H1 (cell line): ENCODE data around the gene SLFN12. TPM values are rescaled to one million over a fixed set of nuclear protein-coding genes. Genes with fewer than 3 reads are reported as not detected.

Experiments used
- CTCF ChIA-PET: fragments of 300-600 bp; sonication (Branson Sonifier 250); formaldehyde crosslinking; loops from one replicate; lab custom pipeline; 2021; ENCODE audit not compliant: partially characterized antibody; lab: Charles Lee
- POLR2A ChIA-PET: fragments of 300-600 bp; sonication (Branson Sonifier 250); formaldehyde crosslinking; loops from one replicate; lab custom pipeline; 2021; ENCODE audit warnings: inconsistent platforms; ENCODE audit not compliant: partially characterized antibody; lab: Charles Lee
- DNase-seq, 2 experiments: peaks; one replicate each; pipeline versions ENCODE4 v3.0.0 to v3.0.0-alpha.2; 2010 to 2022; ENCODE audit warnings: low spot score in 2 of 2, low read depth in 1 of 2, mixed read lengths in 1 of 2
- FAIRE-seq: peaks from 2 replicates; lab custom pipeline; 2011; peaks lifted over from hg19 to GRCh38; lab: Jason Lieb, UNC
- H2AFZ ChIP-seq: 2 replicates; pipeline ENCODE4 v1.8.1; 2012; ENCODE audit warnings: low read length, inconsistent platforms
- H2AK5ac ChIP-seq: 2 replicates; pipeline ENCODE4 v1.6.1; 2013; ENCODE audit warnings: low read depth, low read length
- H2BK120ac ChIP-seq: replicated peaks from 2 replicates; pipeline ENCODE3; 2013; ENCODE audit warnings: low read depth, low read length, inconsistent platforms
- H2BK12ac ChIP-seq: 2 replicates; pipeline ENCODE4 v1.6.1; 2013; ENCODE audit warnings: low read depth, low read length
- H2BK15ac ChIP-seq: 2 replicates; pipeline ENCODE4 v1.6.1; 2013; ENCODE audit warnings: low read length
- H2BK20ac ChIP-seq: 2 replicates; pipeline ENCODE4 v1.6.1; 2013; ENCODE audit warnings: low read length
- H2BK5ac ChIP-seq: 2 replicates; pipeline ENCODE4 v1.6.1; 2013; ENCODE audit warnings: low read depth, low read length
- H3K14ac ChIP-seq: 2 replicates; pipeline ENCODE4 v1.6.1; 2013; ENCODE audit warnings: inconsistent platforms; ENCODE audit not compliant: insufficient read length
- H3K18ac ChIP-seq: 2 replicates; pipeline ENCODE4 v1.6.1; 2013; ENCODE audit warnings: low read length; ENCODE audit errors: extremely low read depth
- H3K23ac ChIP-seq: 2 replicates; pipeline ENCODE4 v1.6.1; 2013; ENCODE audit warnings: inconsistent platforms; ENCODE audit not compliant: insufficient read length
- H3K23me2 ChIP-seq: 2 replicates; pipeline ENCODE4 v1.6.1; 2013; ENCODE audit warnings: low read depth, low read length
- H3K27ac ChIP-seq: 2 replicates; pipeline ENCODE4 v1.6.1; 2011; ENCODE audit warnings: low read depth, low read length, inconsistent platforms
- H3K27me3 ChIP-seq, 4 experiments: replicated peaks in 1 of 4; 1 replicate in 1 of 4; 2 replicates in 3 of 4; pipeline versions ENCODE4 v1.6.1 to v1.8.1; 2011 to 2013; ENCODE audit warnings: low read length in 3 of 4, mild to moderate bottlenecking in 3 of 4, inconsistent platforms in 2 of 4, mixed read lengths in 2 of 4, moderate library complexity in 1 of 4; ENCODE audit not compliant: control insufficient read depth in 3 of 4, insufficient read depth in 3 of 4; ENCODE audit errors: extremely low read depth in 1 of 4
- H3K36me3 ChIP-seq, 4 experiments: 2 replicates each; pipeline versions ENCODE4 v1.6.1 to v1.8.1; 2011 to 2013; ENCODE audit warnings: mild to moderate bottlenecking in 4 of 4, low read length in 3 of 4, moderate library complexity in 2 of 4, control low read depth in 1 of 4, inconsistent platforms in 1 of 4; ENCODE audit not compliant: insufficient read depth in 4 of 4, control insufficient read depth in 2 of 4
- H3K4ac ChIP-seq: replicated peaks from 2 replicates; pipeline ENCODE3; 2013; ENCODE audit warnings: low read length, low read depth, mixed read lengths, inconsistent platforms; ENCODE audit not compliant: insufficient read length
- H3K4me1 ChIP-seq, 4 experiments: replicated peaks in 1 of 4; 1 replicate in 1 of 4; 2 replicates in 3 of 4; pipeline versions ENCODE4 v1.6.1 to v1.8.1; 2011 to 2013; ENCODE audit warnings: low read length in 3 of 4, inconsistent platforms in 2 of 4, mixed read lengths in 1 of 4; ENCODE audit not compliant: insufficient read depth in 4 of 4, control insufficient read depth in 3 of 4
- H3K4me2 ChIP-seq, 2 experiments: 2 replicates each; pipeline versions ENCODE4 v1.6.1 to v1.8.1; 2011 to 2013; ENCODE audit warnings: low read depth in 2 of 2, low read length in 2 of 2, control low read depth in 1 of 2, inconsistent platforms in 1 of 2, mild to moderate bottlenecking in 1 of 2; ENCODE audit not compliant: insufficient read depth in 1 of 2
- H3K4me3 ChIP-seq, 4 experiments: fragments of 200-600, 300-600 bp in 1 of 4; sonication (generic), shearing (Covaris generic), sonication (Bioruptor Twin) in 1 of 4; 2 replicates each; pipeline versions ENCODE4 v1.5.1 to v1.8.1; 2011 to 2016; ENCODE audit warnings: low read length in 4 of 4, low read depth in 3 of 4, control low read depth in 2 of 4, inconsistent platforms in 2 of 4, mild to moderate bottlenecking in 2 of 4, mixed read lengths in 1 of 4, moderate library complexity in 1 of 4; ENCODE audit not compliant: insufficient read depth in 2 of 4; ENCODE audit errors: extremely low read depth in 1 of 4
- H3K56ac ChIP-seq: replicated peaks from 2 replicates; pipeline ENCODE3; 2013; ENCODE audit warnings: low read depth, mild to moderate bottlenecking, mixed read lengths, low read length, inconsistent platforms; ENCODE audit not compliant: insufficient read length
- H3K79me1 ChIP-seq: 2 replicates; pipeline ENCODE4 v1.6.1; 2013; ENCODE audit warnings: low read depth, low read length, control low read depth
- H3K79me2 ChIP-seq, 2 experiments: 2 replicates each; pipeline versions ENCODE4 v1.6.1 to v1.8.1; 2012 to 2013; ENCODE audit warnings: low read length in 2 of 2, mild to moderate bottlenecking in 2 of 2, inconsistent platforms in 1 of 2; ENCODE audit not compliant: insufficient read depth in 2 of 2, control insufficient read depth in 1 of 2
- H3K9ac ChIP-seq, 4 experiments: replicated peaks in 1 of 4; 1 replicate in 1 of 4; 2 replicates in 3 of 4; pipeline versions ENCODE4 v1.6.1 to v1.8.1; 2011 to 2013; ENCODE audit warnings: low read depth in 3 of 4, low read length in 3 of 4, control low read depth in 2 of 4, mild to moderate bottlenecking in 2 of 4, moderate library complexity in 2 of 4, inconsistent platforms in 1 of 4; ENCODE audit errors: extremely low read depth in 1 of 4
- H3K9me3 ChIP-seq, 2 experiments: 2 replicates each; pipeline versions ENCODE4 v1.6.1 to v1.8.1; 2012 to 2013; ENCODE audit warnings: mild to moderate bottlenecking in 2 of 2, moderate library complexity in 2 of 2, control low read depth in 1 of 2, inconsistent platforms in 1 of 2, low read depth in 1 of 2, low read length in 1 of 2, mixed read lengths in 1 of 2; ENCODE audit not compliant: insufficient read depth in 2 of 2
- H4K20me1 ChIP-seq, 2 experiments: replicated peaks in 1 of 2; 2 replicates each; pipeline versions ENCODE3 to v1.8.1; 2011 to 2013; ENCODE audit warnings: inconsistent platforms in 2 of 2, low read length in 2 of 2, mild to moderate bottlenecking in 1 of 2; ENCODE audit not compliant: insufficient read depth in 2 of 2, control insufficient read depth in 1 of 2
- H4K5ac ChIP-seq: 2 replicates; pipeline ENCODE4 v1.6.1; 2013; ENCODE audit warnings: low read length, low read depth, mixed read lengths, inconsistent platforms; ENCODE audit not compliant: insufficient read length
- H4K8ac ChIP-seq: 2 replicates; pipeline ENCODE4 v1.8.0; 2013; ENCODE audit warnings: mild to moderate bottlenecking, moderate library complexity, low read length, inconsistent platforms; ENCODE audit not compliant: insufficient read depth; ENCODE audit errors: extremely low read depth
- H4K91ac ChIP-seq: replicated peaks from 2 replicates; pipeline ENCODE3; 2013; ENCODE audit warnings: low read length, mixed read lengths, inconsistent platforms; ENCODE audit not compliant: insufficient read length
- CTBP2 ChIP-seq: IDR thresholded peaks from 2 replicates; pipeline ENCODE4 v1.7.0; 2011; ENCODE audit warnings: borderline replicate concordance, mild to moderate bottlenecking, moderate library complexity, mixed read lengths, low read length; ENCODE audit not compliant: insufficient read depth, insufficient read length
- CTCF ChIP-seq, 3 experiments: IDR thresholded peaks; 1 replicate in 2 of 3; 2 replicates in 1 of 3; pipeline versions ENCODE4 v1.5.1 to v1.6.1; 2011; ENCODE audit warnings: low read length in 3 of 3, mild to moderate bottlenecking in 3 of 3, inconsistent platforms in 2 of 3, low read depth in 1 of 3, moderate library complexity in 1 of 3; ENCODE audit not compliant: insufficient read depth in 1 of 3; ENCODE audit errors: control extremely low read depth in 1 of 3
- GABPA ChIP-seq: IDR thresholded peaks from 2 replicates; pipeline ENCODE4 v1.6.1; 2011; ENCODE audit warnings: mild to moderate bottlenecking, low read length, moderate library complexity, borderline replicate concordance; ENCODE audit not compliant: insufficient read depth
- PHF8 ChIP-seq: fragments of 200-600 bp; sonication (generic); conservative IDR thresholded peaks from 2 replicates; pipeline ENCODE4 v1.7.1; 2012; ENCODE audit warnings: low read depth, mild to moderate bottlenecking, inconsistent platforms, low read length, moderate library complexity
- POLR2A ChIP-seq, 2 experiments: IDR thresholded peaks; 1 replicate in 1 of 2; 2 replicates in 1 of 2; pipeline ENCODE4 v1.6.1; 2011; ENCODE audit warnings: low read depth in 2 of 2, low read length in 2 of 2, mild to moderate bottlenecking in 2 of 2; ENCODE audit errors: control extremely low read depth in 1 of 2
- RNF2 ChIP-seq: fragments of 200-900, 300-1000 bp; sonication (generic); IDR thresholded peaks from 2 replicates; pipeline ENCODE4 v1.7.1; 2016; ENCODE audit warnings: borderline replicate concordance, low read depth, mild to moderate bottlenecking, antibody characterized with exemption, low read length; ENCODE audit not compliant: poor library complexity, severe bottlenecking; ENCODE audit errors: missing control alignments
- SP1 ChIP-seq: IDR thresholded peaks from 2 replicates; pipeline ENCODE4 v1.6.1; 2011; ENCODE audit warnings: low read depth, low read length
- TBP ChIP-seq: IDR thresholded peaks from 2 replicates; pipeline ENCODE4 v1.6.1; 2011; ENCODE audit warnings: low read depth, low read length, improper control_type of control experiment
- WGBS, 2 experiments: shearing (Covaris generic) in 1 of 2; methylation state at CpG; one replicate each; pipeline versions ENCODE4 v1.1.6 to v1.1.7; 2013 to 2015; ENCODE audit warnings: low lambda C conversion rate in 2 of 2, mixed read lengths in 2 of 2, inconsistent platforms in 1 of 2, low coverage in 1 of 2, missing lambda C conversion rate in 1 of 2; ENCODE audit not compliant: insufficient replicate concordance in 2 of 2, insufficient coverage in 1 of 2, insufficient read length in 1 of 2; ENCODE audit errors: extremely low coverage in 1 of 2, missing lambda C conversion rate in 1 of 2; 5-methylcytosine and 5-hydroxymethylcytosine counted together
- polyA plus RNA-seq, 7 experiments: library from polyadenylated mRNA; depleted of rRNA in 3 of 7; stranded (reverse) in 5 of 7; unstranded in 2 of 7; fragments of >200 nt in 5 of 7; fragments of 200-250 nt in 2 of 7; gene quantifications; 1 replicate in 5 of 7; 2 replicates in 1 of 7; 4 replicates in 1 of 7; pipeline versions ENCODE4 v1.2.1 to v1.2.3, GENCODE V29; 2011 to 2013; ENCODE audit warnings: missing spikeins in 2 of 7, mixed read lengths in 2 of 7
- total RNA-seq: library from RNA; stranded (reverse); fragmentation: NEBNext Ultra II Directional; extraction: Animal tissue kit (Norgen Biotek cat#: 25700); gene quantifications from 2 replicates; pipeline ENCODE4 v1.2.1, GENCODE V29; 2021

SLFN12 gene
- total and polyA plus RNA-seq, 2 of the 8 experiments (the other 6 are each of a cell fraction or from before 2014, with no cell fraction given): 1.6 to 10.7 TPM

GRCh38 chr17:35429702-35430101 lies 2.6 kb downstream of the SLFN12 start:
- Histone ChIP-seq H3K23ac (no peak overlapping the region), H3K56ac (no peak overlapping the region), H3K23me2 (peaks cover 5% of the 10 kb centered on the region; the same call in 1 of the 2 replicates), H2BK12ac (no peak overlapping the region), H2BK5ac (no peak overlapping the region), H3K18ac (no peak overlapping the region), H3K4me3 (no peak overlapping the region), H3K4ac (no peak overlapping the region), H3K79me2 (0 out of 4 replicates have a peak, but pooled peaks cover 0 to 3% of the 10 kb centered on the region in 2 experiments), H2BK20ac (no peak overlapping the region), H4K8ac (no peak overlapping the region), H2AK5ac (no peak overlapping the region), H2BK120ac (no peak overlapping the region), H3K4me1 (peaks cover 0 to 14% (median 8%) of the 10 kb centered on the region in 4 experiments; a peak in 6 of 7 replicates), H4K20me1 (peaks cover 0 to 4% of the 10 kb centered on the region in 2 experiments), H2BK15ac (no peak overlapping the region), H3K27ac (no peak overlapping the region), H3K14ac (no peak overlapping the region), H2AFZ (no peak overlapping the region), H3K79me1 (no peaks in the 10 kb centered on the region), H3K27me3 (peaks cover 5 to 16% (median 6%) of the 10 kb centered on the region in 4 experiments), H3K9ac (no peak overlapping the region), H3K9me3 (no peaks in the 10 kb centered on the region), H3K4me2 (no peak overlapping the region; a peak in 1 of 4 replicates), H4K5ac (no peak overlapping the region), H4K91ac (no peak overlapping the region), H3K36me3 (no peaks in the 10 kb centered on the region)
- TF ChIP-seq SP1 (no peak), POLR2A (IDR thresholded peaks at IDR 0.05; ENCODE audit: control extremely low read depth in 1 of 2, low read depth in 2 of 2, low read length in 2 of 2) (no peak), PHF8 (no peak), GABPA (no peak), RNF2 (no peak), CTBP2 (no peak), CTCF (IDR thresholded peaks at IDR 0.05; ENCODE audit: control extremely low read depth in 1 of 3, insufficient read depth in 1 of 3, low read depth in 1 of 3, low read length in 3 of 3) (no peak), TBP (no peak)
- ChIA-PET POLR2A (interaction anchor here (0.7 to 1.0 kb wide), 2 partner anchors 9 to 11 kb away, joined by 3 read pairs; no protein-coding TSS in a partner anchor), CTCF (interaction anchor here (1.0 to 2.3 kb wide), 3 partner anchors 18 to 118 kb away, joined by 3 to 10 read pairs (median 3); no protein-coding TSS in a partner anchor)
- 59% methylated on average over 2 of the region's 2 CpGs; no CpG with 5 or more reads in 1 of the 2 experiments for WGBS, 2 experiments
- FAIRE-seq (no peak), DNase-seq (no peak)
